Ascending aorta (tissue), 2 donors: Measurements from ENCODE around the gene GLMN. TPM values are rescaled to one million over a fixed set of nuclear protein-coding genes. Genes with fewer than 3 reads are reported as not detected.

Source experiments
- DNase-seq, 2 donors: peaks; one replicate each; pipeline ENCODE4 v3.0.0-alpha.2; 2019; ENCODE audit warnings: low spot score in 2 of 2
- H3K27ac ChIP-seq, 2 donors: fragments of 200-600 bp; sonication (generic); one replicate each; pipeline ENCODE4 v1.5.1; 2016 to 2017; ENCODE audit warnings: mild to moderate bottlenecking in 1 of 2
- H3K27me3 ChIP-seq: fragments of 200-600 bp; sonication (generic); one replicate; pipeline ENCODE4 v1.5.1; 2017
- H3K36me3 ChIP-seq, 2 donors: fragments of 200-600 bp; sonication (generic); one replicate each; pipeline ENCODE4 v1.5.1; 2016
- H3K4me1 ChIP-seq, 2 donors: fragments of 200-600 bp; sonication (generic); one replicate each; pipeline ENCODE4 v1.5.1; 2016 to 2017; ENCODE audit warnings: mild to moderate bottlenecking in 1 of 2
- H3K4me3 ChIP-seq, 2 donors: fragments of 200-600 bp; sonication (generic); one replicate each; pipeline ENCODE4 v1.5.1; 2016 to 2017; ENCODE audit warnings: mild to moderate bottlenecking in 1 of 2
- H3K9me3 ChIP-seq, 2 donors: fragments of 200-600 bp; sonication (generic); one replicate each; pipeline ENCODE4 v1.5.1; 2016
- intact Hi-C: fragments of 100-400 bp; cut with DNase I; formaldehyde crosslinking; loops from one replicate; pipeline ENCODE4 v1.15.1; 2023
- total RNA-seq: library from RNA; depleted of rRNA; stranded (reverse); fragments of >200 nt; gene quantifications from one replicate; pipeline ENCODE4 v1.1.0, GENCODE V29; 2016
- TF ChIP-seq, protein P1 (sequence below), 3 experiments: fragments of 200-600 bp in 2 of 3; fragments of 450-650 bp in 1 of 3; sonication (generic) in 2 of 3; IDR thresholded peaks; one replicate each; pipeline ENCODE4 v1.5.1; 2016 to 2019; ENCODE audit warnings: antibody characterized with exemption in 3 of 3, mild to moderate bottlenecking in 1 of 3, moderate library complexity in 1 of 3

Gene GLMN
- total RNA-seq, 1 donor from 2014 or later = 9.8 TPM

DNA sequence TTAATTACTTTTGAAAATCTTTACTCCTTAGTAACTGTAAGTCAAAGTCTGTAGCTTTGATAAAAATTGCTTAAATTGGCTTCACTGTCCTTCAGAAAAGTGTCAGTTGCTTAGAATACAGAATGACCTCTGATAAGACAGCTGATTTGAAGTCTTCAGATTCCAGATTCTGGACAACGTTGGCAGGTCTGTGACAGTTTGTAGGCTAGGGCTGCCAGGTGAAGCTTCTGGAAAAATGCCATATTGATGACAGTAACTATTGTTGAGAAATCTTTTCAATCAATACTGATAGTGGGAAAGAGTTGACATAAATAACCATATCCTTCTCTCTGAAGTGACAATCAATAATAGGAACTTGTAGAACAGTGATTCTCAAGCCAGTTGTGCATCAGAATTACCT is 41.4 kb upstream of the GLMN start:
- Histone ChIP-seq H3K4me1 (no peaks in the 10 kb centered on the region), H3K4me3 (no peak overlapping the region), H3K36me3 (peaks cover 4 to 12% of the 10 kb centered on the region in 2 donors), H3K27ac (no peak overlapping the region), H3K9me3 (no peaks in the 10 kb centered on the region), H3K27me3 (no peaks in the 10 kb centered on the region)
- DNase-seq = no peak
- intact Hi-C loops = no loop called here
- TF ChIP-seq, protein P1, sequence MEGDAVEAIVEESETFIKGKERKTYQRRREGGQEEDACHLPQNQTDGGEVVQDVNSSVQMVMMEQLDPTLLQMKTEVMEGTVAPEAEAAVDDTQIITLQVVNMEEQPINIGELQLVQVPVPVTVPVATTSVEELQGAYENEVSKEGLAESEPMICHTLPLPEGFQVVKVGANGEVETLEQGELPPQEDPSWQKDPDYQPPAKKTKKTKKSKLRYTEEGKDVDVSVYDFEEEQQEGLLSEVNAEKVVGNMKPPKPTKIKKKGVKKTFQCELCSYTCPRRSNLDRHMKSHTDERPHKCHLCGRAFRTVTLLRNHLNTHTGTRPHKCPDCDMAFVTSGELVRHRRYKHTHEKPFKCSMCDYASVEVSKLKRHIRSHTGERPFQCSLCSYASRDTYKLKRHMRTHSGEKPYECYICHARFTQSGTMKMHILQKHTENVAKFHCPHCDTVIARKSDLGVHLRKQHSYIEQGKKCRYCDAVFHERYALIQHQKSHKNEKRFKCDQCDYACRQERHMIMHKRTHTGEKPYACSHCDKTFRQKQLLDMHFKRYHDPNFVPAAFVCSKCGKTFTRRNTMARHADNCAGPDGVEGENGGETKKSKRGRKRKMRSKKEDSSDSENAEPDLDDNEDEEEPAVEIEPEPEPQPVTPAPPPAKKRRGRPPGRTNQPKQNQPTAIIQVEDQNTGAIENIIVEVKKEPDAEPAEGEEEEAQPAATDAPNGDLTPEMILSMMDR (IDR thresholded peaks at IDR 0.05) = no peak

DNA sequence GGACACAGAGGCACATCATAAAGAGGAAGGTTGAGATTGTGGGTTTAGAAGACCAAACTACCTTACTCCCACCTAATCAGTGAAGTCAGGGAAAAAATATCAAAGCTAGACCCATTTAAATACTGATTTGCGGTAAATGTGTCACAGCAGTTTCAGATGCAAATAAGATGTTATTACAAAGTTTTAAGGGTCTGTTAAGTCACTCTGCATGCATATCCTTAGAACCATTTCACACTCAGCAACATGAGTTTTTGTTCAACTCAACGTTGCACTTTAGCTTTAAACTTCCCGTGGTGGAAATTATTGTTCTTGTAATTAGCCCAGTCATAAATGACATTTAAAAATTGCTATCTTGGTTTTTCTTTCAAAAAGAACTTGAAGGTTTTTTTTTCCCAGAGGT is 34.9 kb upstream of the GLMN start:
- H3K9me3 ChIP-seq = no peaks in the 10 kb centered on the region
- no peak for DNase-seq
- TF ChIP-seq, protein P1 (IDR thresholded peaks at IDR 0.05) = no peak

DNA sequence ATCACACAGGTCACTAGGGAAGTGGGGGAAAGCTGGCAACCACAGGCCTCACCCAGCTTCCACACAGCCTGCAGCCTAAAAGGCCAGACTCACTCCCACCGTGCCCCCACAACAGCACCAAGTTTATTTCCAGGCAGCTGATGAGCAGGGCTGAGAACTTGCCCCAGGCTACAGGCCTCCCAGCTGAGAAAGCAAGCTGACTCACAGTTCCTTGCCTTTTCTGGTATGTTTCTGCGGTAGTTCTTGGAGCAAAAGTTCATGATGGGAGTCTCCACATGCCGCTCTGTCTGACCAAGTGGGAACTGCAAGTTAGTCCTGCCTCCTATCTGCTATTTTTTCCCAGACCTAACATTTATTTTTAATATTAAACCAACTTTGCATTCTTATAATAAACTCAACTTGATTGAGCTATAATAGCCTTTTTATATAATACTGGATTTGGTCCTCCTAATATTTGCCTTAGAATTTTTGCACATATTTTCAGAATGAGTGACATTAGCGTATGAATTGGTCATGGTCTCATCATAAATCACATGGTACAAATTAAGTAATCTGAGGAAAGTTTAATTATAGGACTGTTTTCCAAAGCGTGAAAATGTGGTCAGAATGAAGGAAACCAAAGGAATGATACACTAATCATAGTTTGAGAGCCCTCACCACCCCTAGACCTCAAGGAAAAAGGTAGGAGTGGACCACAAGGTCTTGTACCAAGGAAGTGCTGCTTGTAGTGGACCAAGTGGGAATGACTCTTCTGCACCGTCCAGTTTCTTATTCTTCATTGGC is 30.8 kb upstream of the GLMN start:
- Histone ChIP-seq H3K27ac (no peak overlapping the region), H3K4me3 (no peak overlapping the region), H3K9me3 (peaks cover 3 to 12% of the 10 kb centered on the region in 2 donors), H3K4me1 (no peaks in the 10 kb centered on the region), H3K27me3 (no peaks in the 10 kb centered on the region), H3K36me3 (peaks cover 1 to 38% of the 10 kb centered on the region in 2 donors)
- TF ChIP-seq, protein P1 (IDR thresholded peaks at IDR 0.05) = no peak
- DNase-seq = no peak
- intact Hi-C loops = no loop called here

More for the DNA sequence above, 34.9 kb upstream of the GLMN start:
- Histone ChIP-seq H3K36me3 (peaks cover 0 to 14% of the 10 kb centered on the region in 2 donors), H3K27ac (no peak overlapping the region), H3K27me3 (no peaks in the 10 kb centered on the region), H3K4me3 (no peak overlapping the region), H3K4me1 (no peaks in the 10 kb centered on the region)
- intact Hi-C loops = no loop called here

DNA sequence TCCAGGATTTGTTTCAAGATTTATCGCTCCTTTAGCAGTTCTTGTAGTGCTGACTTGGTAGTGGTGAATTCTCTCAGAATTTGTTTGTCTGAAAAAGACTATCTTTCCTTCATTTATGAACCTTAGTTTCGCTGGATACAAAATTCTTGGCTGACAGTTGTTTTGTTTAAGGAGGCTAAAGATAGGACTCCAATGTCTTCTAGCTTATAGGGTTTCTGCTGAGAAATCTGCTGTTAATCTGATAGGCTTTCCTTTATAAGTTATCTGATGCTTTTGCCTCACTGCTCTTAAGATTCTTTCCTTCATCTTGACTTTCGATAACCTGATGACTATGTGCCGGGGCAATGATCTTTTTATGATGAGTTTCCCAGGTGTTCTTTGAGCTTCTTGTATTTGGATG is 29.0 kb upstream of the GLMN start:
- TF ChIP-seq, protein P1 (IDR thresholded peaks at IDR 0.05) = no peak
- intact Hi-C loops = no loop called here
- H3K27me3 ChIP-seq = no peaks in the 10 kb centered on the region
- DNase-seq = no peak
- H3K4me1 ChIP-seq = no peaks in the 10 kb centered on the region
- peaks cover 3 to 12% of the 10 kb centered on the region in 2 donors for H3K9me3 ChIP-seq
- no peak overlapping the region for H3K27ac ChIP-seq
- no peak overlapping the region for H3K4me3 ChIP-seq
- peaks cover 13 to 54% of the 10 kb centered on the region in 2 donors for H3K36me3 ChIP-seq

DNA sequence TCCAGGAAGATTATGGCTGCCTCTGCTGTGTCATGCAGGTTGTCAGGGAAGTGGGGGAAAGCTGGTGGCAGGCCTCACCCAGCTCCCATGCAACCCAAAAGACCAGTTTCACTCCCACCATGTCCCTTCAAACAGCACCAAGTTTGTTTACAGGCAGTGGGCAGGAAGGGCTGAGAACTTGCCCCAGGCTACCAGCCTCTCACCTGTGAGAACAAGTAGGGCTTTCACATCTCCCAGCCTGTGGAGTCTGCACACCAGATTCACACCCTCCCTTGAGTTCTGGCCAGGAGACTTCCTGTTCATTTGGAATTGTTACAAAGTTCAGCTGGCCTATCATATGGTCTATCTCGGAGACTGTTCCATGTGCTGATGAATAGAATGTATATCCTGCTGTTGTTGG is 27.9 kb upstream of the GLMN start:
- Histone ChIP-seq H3K27me3 (no peaks in the 10 kb centered on the region), H3K4me3 (no peak overlapping the region), H3K36me3 (peaks cover 21 to 60% of the 10 kb centered on the region in 2 donors), H3K27ac (no peak overlapping the region), H3K4me1 (no peaks in the 10 kb centered on the region), H3K9me3 (peaks cover 3 to 12% of the 10 kb centered on the region in 2 donors)
- intact Hi-C loops = no loop called here
- TF ChIP-seq, protein P1 (IDR thresholded peaks at IDR 0.05) = no peak
- no peak for DNase-seq
